PFSK-1 (cell line): ENCODE data around the gene PGR.

Experiments
- POLR2AphosphoS5 ChIP-seq: IDR thresholded peaks from 2 replicates; pipeline ENCODE4 v1.6.1; 2012; ENCODE audit warnings: low read depth, mild to moderate bottlenecking, control low read depth, low read length, moderate library complexity
- TF ChIP-seq, protein P1 (sequence below), 2 experiments: IDR thresholded peaks; 2 replicates each; pipeline versions ENCODE4 v1.6.1 to v1.8.0; 2011 to 2012; ENCODE audit warnings: low read depth in 2 of 2, low read length in 2 of 2, control low read depth in 1 of 2, inconsistent platforms in 1 of 2, mild to moderate bottlenecking in 1 of 2, moderate library complexity in 1 of 2; ENCODE audit not compliant: insufficient read depth in 1 of 2

DNA sequence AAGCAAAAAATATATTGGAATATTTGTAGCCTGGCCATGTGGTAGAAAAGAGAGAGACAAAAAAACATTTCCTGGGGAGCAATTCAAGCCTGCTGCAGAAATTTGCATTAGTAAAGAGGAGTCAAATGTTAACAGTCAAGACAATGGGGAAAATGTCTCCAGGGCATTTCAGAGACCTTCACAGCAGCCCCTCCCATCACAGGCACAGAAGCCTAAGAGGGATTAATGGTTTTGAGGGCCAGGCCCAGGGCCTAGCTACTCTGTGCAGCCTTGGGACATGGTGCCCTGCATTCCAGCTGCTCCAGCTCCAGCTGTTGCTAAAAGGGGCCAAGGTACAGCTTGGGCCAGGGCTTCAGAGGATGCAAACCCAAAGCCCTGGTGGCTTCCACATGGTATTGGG, 46.8 kb downstream of the PGR start:
- no peak for TF ChIP-seq POLR2AphosphoS5
- TF ChIP-seq, protein P1, sequence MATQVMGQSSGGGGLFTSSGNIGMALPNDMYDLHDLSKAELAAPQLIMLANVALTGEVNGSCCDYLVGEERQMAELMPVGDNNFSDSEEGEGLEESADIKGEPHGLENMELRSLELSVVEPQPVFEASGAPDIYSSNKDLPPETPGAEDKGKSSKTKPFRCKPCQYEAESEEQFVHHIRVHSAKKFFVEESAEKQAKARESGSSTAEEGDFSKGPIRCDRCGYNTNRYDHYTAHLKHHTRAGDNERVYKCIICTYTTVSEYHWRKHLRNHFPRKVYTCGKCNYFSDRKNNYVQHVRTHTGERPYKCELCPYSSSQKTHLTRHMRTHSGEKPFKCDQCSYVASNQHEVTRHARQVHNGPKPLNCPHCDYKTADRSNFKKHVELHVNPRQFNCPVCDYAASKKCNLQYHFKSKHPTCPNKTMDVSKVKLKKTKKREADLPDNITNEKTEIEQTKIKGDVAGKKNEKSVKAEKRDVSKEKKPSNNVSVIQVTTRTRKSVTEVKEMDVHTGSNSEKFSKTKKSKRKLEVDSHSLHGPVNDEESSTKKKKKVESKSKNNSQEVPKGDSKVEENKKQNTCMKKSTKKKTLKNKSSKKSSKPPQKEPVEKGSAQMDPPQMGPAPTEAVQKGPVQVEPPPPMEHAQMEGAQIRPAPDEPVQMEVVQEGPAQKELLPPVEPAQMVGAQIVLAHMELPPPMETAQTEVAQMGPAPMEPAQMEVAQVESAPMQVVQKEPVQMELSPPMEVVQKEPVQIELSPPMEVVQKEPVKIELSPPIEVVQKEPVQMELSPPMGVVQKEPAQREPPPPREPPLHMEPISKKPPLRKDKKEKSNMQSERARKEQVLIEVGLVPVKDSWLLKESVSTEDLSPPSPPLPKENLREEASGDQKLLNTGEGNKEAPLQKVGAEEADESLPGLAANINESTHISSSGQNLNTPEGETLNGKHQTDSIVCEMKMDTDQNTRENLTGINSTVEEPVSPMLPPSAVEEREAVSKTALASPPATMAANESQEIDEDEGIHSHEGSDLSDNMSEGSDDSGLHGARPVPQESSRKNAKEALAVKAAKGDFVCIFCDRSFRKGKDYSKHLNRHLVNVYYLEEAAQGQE (IDR thresholded peaks at IDR 0.05; ENCODE audit: insufficient read depth in 1 of 2, low read depth in 2 of 2, low read length in 2 of 2), result no peak
